Effector CD8-positive, alpha-beta T cell (primary cell): Measurements from ENCODE around the gene PAXIP1.

ENCODE experiments used
- DNase-seq: peaks from one replicate; lab custom pipeline; 2025; lab: John Stamatoyannopoulos, UW

PAXIP1 gene

DNA sequence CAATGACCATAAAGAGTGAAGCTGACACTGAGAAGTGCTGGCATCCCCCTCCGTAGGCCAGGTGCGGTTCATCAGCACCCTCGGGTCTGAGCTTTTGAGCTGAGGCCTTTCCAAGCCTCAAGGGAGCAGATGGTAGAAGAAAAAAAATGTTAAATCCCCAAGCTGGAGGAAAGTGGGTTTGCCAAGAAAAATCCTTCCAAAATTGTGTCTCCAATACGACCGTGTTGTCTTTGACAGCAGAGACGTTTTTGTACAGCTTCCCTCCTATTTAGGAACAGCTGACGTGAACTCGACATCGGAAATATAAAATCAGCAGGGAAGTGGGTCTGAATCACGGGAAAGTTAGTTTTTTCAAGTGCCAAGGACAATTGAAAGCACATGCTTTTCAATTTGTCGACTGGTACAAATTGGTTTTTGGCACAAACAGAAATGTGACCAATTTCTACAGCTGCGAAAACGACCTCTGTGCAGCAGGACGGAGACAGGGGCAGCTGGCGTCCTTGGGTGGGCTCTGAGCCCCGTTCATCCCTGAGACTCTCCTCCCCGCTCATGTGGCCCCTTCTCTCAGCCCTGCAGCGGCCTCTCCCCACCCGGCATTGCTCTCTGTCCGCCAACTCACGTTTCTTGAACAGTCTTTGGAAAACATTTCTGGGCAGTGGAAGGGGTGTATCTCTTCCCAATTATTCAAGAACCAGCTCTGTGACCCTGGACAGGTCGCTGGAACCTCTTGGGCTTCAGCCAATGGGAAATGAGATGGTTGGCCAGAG is 89.9 kb downstream of the PAXIP1 start:
- no peak for DNase-seq

DNA sequence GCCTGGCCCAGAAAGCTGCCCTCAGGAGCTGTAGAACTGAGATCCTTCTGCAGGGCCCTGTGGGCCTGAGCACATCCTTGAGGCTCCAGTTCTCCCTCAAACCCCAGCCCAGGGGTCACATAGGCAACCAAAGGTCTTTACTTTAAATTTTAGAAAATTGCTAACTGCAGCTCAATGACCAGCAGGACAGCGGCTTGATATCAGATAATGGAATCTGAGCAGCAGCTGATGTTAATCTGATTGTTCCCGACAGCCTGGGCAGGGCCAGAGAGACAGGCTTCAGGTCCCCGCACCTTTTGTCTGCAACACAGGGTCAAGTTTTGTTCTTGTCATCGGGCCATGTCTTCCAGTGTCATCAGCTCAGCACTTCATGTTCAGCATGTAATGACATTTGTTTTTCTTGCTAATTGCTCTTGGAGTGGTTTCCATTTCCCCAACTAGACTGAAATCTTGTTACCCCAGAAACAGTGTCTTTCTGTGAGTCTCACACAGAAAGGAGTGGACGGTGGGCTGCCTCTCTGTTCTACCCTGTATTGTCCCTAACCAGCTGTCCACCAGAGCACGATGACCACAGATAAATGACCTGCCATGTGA is 91.0 kb downstream of the PAXIP1 start:
- DNase-seq, result no peak

DNA sequence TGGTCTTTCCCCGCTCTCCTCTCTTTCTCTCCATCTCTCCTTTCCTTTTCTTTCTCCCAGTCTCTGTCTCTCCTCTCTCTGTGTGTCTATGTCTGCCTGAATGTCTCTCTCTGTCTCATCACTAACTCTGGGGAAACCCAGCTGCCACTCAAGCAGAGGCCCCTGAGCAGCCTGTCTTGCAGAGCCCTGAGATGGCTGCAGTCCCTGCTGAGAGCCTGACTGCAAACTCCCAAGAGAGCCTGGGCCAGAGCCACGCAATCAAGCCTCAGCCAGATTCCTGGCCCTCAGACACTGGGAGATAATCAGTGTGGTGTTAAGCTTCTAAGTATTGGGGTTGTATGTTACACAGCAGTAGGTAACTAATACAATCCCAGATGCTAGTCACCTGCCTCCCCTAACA is 91.5 kb downstream of the PAXIP1 start:
- DNase-seq, result no peak

DNA sequence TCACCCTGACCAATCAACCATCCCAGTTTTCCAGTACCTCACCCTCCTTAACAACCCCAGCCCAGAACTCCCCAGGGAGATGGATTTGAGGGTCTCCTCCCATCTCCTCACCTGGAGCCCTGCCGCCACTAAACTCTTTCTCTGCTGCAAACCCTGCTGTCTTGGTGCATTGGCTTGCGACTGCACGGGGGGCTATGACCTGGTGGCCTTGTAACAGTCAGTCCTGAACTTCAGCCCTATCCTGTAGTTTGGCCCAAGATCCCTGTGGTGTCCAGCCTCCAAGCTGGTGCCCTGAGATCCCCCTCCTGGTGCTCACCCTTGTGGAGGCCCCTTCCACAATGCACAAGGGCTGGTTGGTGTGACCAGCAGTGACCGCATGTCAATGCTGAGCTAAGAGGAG is 91.9 kb downstream of the PAXIP1 start:
- DNase-seq, result no peak

DNA sequence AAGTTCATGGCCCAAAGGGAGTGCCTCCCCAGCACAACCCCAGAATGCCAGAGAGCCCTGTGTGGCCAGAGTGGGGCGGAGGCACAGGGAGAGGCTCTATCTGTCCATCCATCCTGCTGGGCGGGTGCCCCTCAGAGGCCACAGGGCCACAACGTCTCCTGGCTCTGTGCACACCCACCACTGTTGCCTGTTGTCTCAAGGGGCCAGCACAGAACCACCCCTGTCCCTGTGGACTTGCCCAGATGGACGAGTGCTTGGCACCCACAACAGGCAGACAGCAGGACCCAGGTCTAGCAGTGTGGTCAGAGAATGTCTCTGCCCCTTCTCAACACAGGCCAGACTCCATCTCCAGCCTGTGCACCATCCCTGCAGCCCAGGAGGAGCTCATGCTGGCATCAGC is 92.8 kb downstream of the PAXIP1 start:
- DNase-seq, result no peak

DNA sequence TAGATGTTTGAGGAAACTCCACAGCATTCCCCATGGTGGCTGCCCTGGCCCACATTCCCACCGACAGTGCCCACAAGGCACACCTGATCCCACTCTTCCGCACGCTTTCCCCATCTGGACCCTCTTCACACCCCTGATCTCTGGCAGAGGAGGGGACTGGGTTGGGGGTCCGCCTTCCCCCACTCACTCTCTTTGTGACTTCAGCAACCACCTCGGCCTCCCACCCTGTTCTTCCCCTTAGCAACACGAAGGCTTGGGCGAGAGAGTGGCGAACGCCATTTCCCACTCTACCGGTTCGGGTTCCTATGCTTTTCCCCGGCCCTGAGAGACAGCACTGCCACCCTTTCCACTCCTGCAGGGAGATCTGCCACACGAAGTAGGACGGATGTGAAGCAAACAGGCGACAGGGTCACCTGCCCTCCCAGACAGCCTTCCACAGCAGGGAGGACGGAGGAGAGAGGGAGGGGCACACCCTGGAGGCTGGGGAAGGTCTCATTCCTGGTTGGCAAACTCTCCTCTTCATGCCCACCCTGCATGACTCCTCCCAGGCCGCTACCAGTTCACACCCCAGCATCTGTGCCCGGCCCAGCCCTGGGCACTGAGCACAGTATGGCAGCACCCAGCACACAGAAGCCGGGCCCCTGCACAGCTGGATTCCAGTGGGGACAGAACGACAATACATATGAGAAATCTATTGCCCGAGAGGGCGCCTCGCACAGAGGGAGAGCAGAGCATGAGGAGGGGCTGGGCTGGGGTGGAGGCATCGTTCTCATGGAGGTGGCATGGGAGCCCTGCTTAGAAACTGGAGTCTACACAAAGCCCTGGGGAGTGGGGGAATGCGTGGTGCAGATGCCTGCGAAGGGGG is 93.5 kb downstream of the PAXIP1 start:
- no peak for DNase-seq

DNA sequence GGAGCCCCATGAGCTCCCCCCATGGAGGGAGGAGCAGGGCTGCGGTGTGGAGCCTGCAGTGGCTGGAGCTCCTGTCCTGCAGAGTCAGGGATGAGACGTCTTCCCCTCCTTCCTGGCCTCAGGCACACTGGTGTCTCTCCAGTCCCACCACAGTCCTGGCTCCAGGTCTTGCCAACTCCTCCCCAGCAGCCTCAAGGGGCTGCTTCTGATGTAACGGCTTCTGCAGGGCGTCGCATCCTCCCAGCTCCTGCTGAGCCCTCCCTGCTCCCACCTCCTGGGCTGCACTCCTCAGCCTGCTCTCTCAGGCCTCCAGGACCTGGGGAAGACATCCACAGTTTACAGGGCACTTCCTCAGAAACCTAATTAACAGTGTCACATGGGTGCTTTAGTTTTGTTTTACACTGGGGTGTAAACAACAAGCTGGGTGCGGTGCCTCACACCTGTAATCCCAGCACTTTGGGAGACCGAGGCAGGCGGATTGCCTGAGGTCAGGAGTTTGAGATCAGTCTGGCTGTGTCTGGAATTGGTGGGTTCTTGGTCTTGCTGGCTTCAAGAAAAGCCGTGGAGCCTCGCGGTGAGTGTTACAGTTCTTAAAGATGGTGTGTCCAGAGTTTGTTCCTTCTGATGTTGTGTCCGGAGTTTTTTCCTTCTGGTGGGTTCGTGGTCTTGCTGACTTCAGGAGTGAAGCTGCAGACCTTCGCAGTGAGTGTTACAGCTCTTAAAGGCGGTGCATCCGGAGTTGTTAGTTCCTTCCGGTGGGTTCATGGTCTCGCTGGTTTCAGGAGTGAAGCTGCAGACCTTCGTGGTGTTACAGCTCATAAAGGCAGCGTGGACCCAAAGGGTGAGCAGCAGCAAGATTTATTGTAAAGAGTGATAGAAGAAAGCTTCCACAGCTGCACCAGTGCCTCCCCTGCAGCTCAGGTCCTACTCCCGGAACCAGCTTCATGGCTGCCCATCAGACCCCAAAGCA is 95.0 kb downstream of the PAXIP1 start:
- no peak for DNase-seq

DNA sequence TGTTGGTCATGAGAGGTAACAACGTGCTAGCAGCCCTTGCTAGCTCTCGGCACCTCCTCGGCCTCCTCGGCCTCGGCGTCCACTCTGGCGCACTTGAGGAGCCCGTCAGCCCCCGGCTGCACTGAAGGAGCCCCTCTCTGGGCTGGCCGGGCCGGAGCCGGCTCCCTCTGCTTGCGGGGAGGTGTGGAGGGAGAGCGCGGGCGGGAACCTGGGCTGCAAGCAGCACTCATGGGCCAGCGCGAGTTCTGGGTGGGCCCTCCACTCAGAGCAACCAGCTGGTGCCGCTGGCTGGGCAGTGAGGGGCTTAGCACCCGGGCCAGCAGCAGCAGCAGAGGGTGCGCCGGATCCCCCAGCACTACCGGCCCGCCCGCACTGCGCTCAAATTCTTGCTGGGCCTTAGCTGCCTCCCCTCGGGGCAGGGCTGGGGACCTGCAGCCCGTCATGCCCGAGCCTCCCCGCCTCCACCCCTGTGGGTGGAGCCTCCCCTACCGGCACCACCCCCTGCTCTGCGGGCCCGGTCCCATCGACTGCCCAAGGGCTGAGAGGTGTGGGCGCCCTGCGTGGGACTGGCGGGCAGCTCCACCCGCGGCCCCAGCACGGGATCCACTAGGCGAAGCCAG is 96.1 kb downstream of the PAXIP1 start:
- no peak for DNase-seq

DNA sequence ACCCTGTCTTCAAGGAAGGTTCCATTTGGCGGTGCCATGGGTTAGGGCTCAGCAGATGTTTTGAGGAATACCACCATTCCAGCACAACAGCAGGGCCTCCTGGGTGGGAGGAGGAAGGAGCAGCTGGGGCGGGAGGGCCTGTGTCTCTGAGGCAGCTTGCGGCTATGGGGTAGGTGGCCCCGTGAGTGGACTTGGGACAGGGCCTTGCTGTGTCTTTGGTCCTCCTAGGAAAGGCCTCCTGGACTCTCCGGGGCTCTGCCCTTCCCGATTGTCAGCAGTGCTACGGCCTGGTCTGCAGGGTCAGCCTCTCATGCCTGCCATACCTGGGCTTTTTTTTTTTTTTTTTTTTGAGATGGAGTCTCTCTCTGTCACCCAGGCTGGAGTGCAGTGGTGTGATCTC is 96.7 kb downstream of the PAXIP1 start:
- no peak for DNase-seq

DNA sequence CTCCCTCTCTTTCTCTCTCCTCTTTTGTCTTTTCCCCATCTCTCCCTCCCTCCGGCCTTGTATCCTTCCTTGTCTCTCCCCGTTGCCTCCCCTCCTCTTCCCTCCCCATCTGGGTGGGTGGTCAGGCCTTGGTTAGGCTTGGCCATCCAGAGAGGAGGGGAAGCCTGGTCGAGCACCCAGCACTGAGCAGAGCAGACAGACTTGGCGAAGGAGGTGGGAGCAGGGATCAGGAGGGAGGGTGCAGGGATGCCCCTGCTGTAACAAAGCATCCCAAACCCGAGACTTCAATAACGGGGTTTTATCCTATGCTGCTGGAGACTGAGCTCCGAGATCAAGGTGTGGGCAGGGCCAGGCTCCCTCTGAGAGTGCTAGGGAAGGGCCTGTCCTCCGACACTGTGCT is 97.3 kb downstream of the PAXIP1 start:
- DNase-seq, result no peak

DNA sequence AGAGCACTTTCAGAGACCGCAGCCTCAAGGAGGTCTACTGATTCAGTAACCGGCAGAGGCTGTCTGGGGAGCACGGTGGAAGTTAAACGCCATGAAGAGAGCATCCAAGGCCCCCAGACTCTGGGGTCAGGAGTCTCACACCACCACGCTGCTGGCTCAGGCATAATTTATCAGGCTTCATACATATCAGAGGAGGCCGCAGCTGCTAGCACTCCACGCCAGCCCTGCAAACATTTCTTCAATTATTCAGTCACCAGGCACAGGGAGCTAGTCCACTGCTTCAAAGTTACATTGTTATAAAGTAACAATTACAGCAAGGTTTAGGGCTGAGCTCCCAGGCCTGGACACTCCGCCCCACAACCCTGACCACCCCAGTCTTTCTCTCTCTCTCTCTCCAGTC is 97.8 kb downstream of the PAXIP1 start:
- DNase-seq, result no peak

DNA sequence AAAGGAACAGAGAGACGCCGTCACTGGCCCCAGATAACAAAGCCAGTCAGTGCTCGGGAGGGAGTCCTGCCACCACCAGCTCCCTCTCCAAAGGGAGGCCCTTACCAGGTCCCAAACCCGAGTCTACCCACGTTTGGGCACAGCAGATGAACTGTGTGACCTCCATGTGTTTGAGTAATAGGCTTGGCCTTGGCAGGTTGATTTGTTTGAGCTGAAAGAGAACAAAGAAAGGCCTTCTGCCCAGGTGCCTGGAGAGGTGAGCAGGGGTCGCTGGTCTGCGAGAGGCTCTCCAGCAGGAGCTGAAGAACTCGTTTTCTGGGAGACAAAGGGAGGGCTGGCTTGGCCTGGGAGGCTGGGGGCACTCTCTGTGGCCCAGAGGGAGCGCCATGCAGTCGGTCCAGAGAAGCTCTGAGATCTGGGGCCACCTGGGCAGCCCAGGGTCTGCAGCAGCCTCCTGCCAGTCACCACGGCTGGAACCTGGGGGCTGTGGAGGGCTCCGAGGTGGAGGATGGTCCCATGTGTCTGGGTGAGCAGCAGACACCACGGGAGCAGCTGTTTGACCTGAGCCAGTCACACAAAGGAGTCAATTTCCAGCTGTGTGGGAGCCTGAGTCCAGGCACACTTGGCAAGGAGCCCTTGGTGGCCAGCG is 99.7 kb downstream of the PAXIP1 start:
- no peak for DNase-seq

DNA sequence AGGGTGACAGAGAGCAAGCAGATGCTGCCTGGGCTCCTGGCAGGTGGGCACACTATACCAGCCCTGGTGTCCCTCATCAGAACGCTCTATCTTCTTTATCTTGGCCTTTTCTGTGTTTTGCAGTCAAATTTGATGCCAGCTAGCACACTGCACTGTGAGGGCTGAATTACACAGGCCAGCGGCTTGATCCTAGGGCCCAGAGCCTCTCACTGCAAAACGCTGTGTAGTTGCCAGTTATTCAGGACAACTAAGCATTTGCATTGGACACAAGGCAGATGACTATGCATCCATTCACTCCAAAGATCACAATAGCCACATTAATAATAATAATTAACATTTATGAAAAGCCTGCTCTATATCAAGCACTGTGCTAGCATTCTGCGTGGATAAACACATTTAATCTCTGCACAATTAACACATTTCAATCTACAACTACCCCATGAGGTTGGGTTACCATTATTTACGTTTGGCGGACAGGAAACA is 100.3 kb downstream of the PAXIP1 start:
- no peak for DNase-seq

DNA sequence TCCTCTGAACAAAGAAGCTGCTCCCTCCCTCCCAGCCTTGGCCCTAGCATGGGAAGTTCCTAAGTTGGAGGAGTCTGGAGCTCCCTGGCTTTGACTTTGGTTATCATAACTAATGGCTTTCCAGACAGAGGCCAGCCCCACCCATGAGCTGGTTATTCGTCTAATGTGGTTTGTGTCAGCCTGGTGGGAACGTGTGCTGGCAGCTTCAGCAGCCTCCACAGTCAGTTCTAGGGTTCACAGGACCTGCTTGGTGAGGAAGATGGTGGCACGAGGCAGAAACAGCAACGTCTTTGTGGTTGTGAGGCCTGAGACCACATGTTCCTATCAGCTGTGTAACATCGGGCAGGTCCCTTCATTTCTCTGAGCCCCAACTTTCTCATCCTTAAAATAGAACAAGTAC is 103.1 kb downstream of the PAXIP1 start:
- DNase-seq, result no peak

DNA sequence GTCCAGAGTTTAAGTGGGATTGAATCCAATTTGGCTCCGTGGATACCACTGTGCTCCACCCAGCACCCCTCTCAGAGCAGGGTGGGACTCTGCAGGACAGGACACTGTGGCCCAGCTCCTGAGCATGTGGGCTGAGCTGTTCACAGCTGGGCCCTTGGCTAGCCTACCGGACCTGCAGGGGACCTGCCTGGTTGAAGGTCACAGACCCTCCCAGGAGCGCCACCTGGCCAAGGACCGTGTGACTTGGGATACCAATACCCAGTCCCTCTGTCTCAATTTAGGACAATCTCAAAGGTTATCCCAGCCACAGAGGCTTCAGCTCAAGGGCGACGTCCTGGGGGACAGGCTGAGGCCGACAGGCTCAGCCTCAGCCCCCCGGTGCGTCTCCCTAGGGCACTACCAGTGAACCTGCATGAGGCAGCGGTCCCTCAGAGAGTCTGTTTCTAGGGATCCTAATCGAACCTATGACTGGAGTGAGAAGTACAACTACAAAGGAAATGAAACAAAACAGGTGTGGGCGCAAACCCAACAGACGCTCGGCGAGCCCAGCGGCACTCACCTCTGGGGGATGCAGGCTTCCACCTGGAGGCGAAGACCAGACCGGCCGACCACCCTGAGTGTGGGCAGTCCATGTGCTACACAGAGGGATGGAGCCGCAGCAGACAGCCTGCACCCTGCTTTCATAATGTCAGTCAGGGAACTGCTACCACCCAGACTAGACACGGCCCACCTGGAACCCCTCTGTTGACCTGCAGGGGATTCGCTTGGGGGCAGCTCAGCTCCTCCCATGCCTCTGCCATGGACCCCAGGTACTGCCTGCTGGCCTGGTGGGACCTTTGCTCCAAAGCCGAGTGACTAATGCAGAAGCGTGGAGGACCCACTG is 103.7 kb downstream of the PAXIP1 start:
- no peak for DNase-seq

DNA sequence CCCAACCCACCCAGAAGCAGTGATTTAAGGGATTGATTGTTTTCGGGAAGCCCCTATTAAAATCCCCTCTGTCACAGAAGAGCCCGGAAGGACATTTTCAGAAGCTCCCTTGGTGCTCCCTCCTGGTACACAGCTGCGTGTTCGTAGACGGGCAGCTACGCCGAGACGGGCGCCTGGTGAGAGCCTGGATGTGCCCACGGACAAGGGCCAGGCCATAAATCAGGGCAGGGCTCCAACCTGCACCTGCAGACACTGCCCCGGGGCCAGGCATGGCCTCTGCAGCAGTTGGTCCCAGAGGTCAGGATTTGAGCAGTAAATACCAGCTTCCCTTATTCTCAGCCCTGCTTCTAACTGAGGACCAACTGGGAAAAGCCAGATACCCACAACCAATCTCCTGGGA is 106.8 kb downstream of the PAXIP1 start:
- DNase-seq, result no peak
